HG02588 (cell line): ENCODE data around the gene GLYATL1B.

Experiments used
- ATAC-seq: cut with Tn5 transposase; IDR thresholded peaks from one replicate; pipeline ENCODE4 v1.9.1; 2021; ENCODE audit warnings: mild to moderate bottlenecking, moderate library complexity; ENCODE audit not compliant: unreplicated experiment

The GLYATL1B gene

GRCh38 chr11:59142530-59143507, 56.7 kb downstream of the GLYATL1B start, which contains the start of gene FAM111A:
FAM111A (plus strand) TSS chr11:59142856; CDS start chr11:59148873, 6,017 bp downstream.
- peak; percentile 80 for ATAC-seq

GRCh38 chr11:59144096-59144495, 58.0 kb downstream of the GLYATL1B start:
- no peak for ATAC-seq
